ENCODE data around the gene ABCA4. TPM values are rescaled to one million over a fixed set of nuclear protein-coding genes. Genes with fewer than 3 reads are reported as not detected.

The ABCA4 gene
- total and polyA plus RNA-seq, 2 of the 8 experiments (the other 6 are each of a cell fraction or from before 2014, with no cell fraction given), result 0.06 TPM; not detected in 1

- Histone ChIP-seq H2BK120ac (replicated peaks; ENCODE audit: low read depth, low read length) (no peak overlapping the region), H2BK12ac (ENCODE audit: low read depth, low read length) (no peak overlapping the region), H3K9ac (replicated peaks in 1 of 4; ENCODE audit: extremely low read depth in 1 of 4, low read depth in 3 of 4, low read length in 3 of 4) (no peak overlapping the region), H3K36me3 (ENCODE audit: control insufficient read depth in 2 of 4, insufficient read depth in 4 of 4, low read length in 3 of 4) (no peaks in the 10 kb centered on the region), H3K4me1 (replicated peaks in 1 of 4; ENCODE audit: control insufficient read depth in 3 of 4, insufficient read depth in 4 of 4, low read length in 3 of 4) (peaks cover 0 to 3% (median 0%) of the 10 kb centered on the region in 4 experiments; a peak in 2 of 7 replicates), H2BK15ac (ENCODE audit: low read length) (no peak overlapping the region), H2AK5ac (ENCODE audit: low read depth, low read length) (no peak overlapping the region), H2BK5ac (ENCODE audit: low read depth, low read length) (no peak overlapping the region), H3K4me2 (ENCODE audit: insufficient read depth in 1 of 2, low read depth in 2 of 2, low read length in 2 of 2) (no peak overlapping the region), H3K56ac (replicated peaks; ENCODE audit: insufficient read length, low read depth, low read length) (no peak overlapping the region), H3K23ac (ENCODE audit: insufficient read length) (no peak overlapping the region), H4K20me1 (replicated peaks in 1 of 2; ENCODE audit: control insufficient read depth in 1 of 2, insufficient read depth in 2 of 2, low read length in 2 of 2) (no peaks in the 10 kb centered on the region), H3K79me2 (ENCODE audit: control insufficient read depth in 1 of 2, insufficient read depth in 2 of 2, low read length in 2 of 2) (no peaks in the 10 kb centered on the region), H3K18ac (ENCODE audit: extremely low read depth, low read length) (no peak overlapping the region), H3K79me1 (ENCODE audit: low read depth, low read length) (no peaks in the 10 kb centered on the region), H3K4me3 (ENCODE audit: extremely low read depth in 1 of 4, insufficient read depth in 2 of 4, low read depth in 3 of 4, low read length in 4 of 4) (no peak overlapping the region), H3K9me3 (ENCODE audit: insufficient read depth in 2 of 2, low read depth in 1 of 2, low read length in 1 of 2) (no peaks in the 10 kb centered on the region), H3K27me3 (replicated peaks in 1 of 4; ENCODE audit: control insufficient read depth in 3 of 4, extremely low read depth in 1 of 4, insufficient read depth in 3 of 4, low read length in 3 of 4) (no peaks in the 10 kb centered on the region), H2AFZ (ENCODE audit: low read length) (no peak overlapping the region), H3K4ac (replicated peaks; ENCODE audit: insufficient read length, low read depth, low read length) (no peak overlapping the region), H3K14ac (ENCODE audit: insufficient read length) (no peak overlapping the region), H3K27ac (ENCODE audit: low read depth, low read length) (no peak overlapping the region), H4K91ac (replicated peaks; ENCODE audit: insufficient read length, low read length) (no peak overlapping the region), H4K8ac (ENCODE audit: extremely low read depth, insufficient read depth, low read length) (no peak overlapping the region), H2BK20ac (ENCODE audit: low read length) (no peak overlapping the region), H4K5ac (ENCODE audit: insufficient read length, low read depth, low read length) (no peak overlapping the region), H3K23me2 (ENCODE audit: low read depth, low read length) (no peaks in the 10 kb centered on the region)
- TF ChIP-seq MAX (IDR thresholded peaks at IDR 0.05) (no peak), RFX5 (IDR thresholded peaks at IDR 0.05; ENCODE audit: borderline replicate concordance, low read depth, low read length) (no peak), TBP (IDR thresholded peaks at IDR 0.05; ENCODE audit: low read depth, low read length) (no peak), SAP30 (IDR thresholded peaks at IDR 0.05; ENCODE audit: insufficient read depth, insufficient replicate concordance, low read length) (no peak), GTF2F1 (IDR thresholded peaks at IDR 0.05; ENCODE audit: borderline replicate concordance, low read depth, low read length) (no peak), ZNF274 (IDR thresholded peaks at IDR 0.05; ENCODE audit: borderline replicate concordance, extremely low read depth, low read length) (no peak), SP2 (IDR thresholded peaks at IDR 0.05; ENCODE audit: low read length) (no peak), YY1 (IDR thresholded peaks at IDR 0.05; ENCODE audit: low read depth, low read length) (no peak), SUZ12 (IDR thresholded peaks at IDR 0.05; ENCODE audit: low read length) (no peak)
- CTCF ChIA-PET (ENCODE audit: partially characterized antibody), result interaction anchor here (1.2 to 5.3 kb wide), 5 partner anchors 12 to 48 kb away, joined by 3 to 46 read pairs (median 5); no protein-coding TSS in a partner anchor
- WGBS, 2 experiments (ENCODE audit: extremely low coverage in 1 of 2, insufficient coverage in 1 of 2, insufficient read length in 1 of 2, insufficient replicate concordance in 2 of 2, low coverage in 1 of 2, low lambda C conversion rate in 2 of 2, missing lambda C conversion rate in 1 of 2), result 91% methylated on average over 8 of the region's 8 CpGs; no CpG with 5 or more reads in 1 of the 2 experiments
- POLR2A ChIA-PET (ENCODE audit: partially characterized antibody), result no interaction called here
- DNase-seq (ENCODE audit: low read depth in 1 of 2, low spot score in 2 of 2) (no peak), FAIRE-seq (no peak)
These were observed 128.8 kb downstream of the ABCA4 start for GRCh38 chr1:93992190-93992589.
